HG03097 (cell line): ENCODE measurements around the gene PDE4A.

Experiments used
- ATAC-seq: cut with Tn5 transposase; IDR thresholded peaks from one replicate; pipeline ENCODE4 v1.9.1; 2021; ENCODE audit not compliant: unreplicated experiment, low FRiP score

The PDE4A gene

DNA sequence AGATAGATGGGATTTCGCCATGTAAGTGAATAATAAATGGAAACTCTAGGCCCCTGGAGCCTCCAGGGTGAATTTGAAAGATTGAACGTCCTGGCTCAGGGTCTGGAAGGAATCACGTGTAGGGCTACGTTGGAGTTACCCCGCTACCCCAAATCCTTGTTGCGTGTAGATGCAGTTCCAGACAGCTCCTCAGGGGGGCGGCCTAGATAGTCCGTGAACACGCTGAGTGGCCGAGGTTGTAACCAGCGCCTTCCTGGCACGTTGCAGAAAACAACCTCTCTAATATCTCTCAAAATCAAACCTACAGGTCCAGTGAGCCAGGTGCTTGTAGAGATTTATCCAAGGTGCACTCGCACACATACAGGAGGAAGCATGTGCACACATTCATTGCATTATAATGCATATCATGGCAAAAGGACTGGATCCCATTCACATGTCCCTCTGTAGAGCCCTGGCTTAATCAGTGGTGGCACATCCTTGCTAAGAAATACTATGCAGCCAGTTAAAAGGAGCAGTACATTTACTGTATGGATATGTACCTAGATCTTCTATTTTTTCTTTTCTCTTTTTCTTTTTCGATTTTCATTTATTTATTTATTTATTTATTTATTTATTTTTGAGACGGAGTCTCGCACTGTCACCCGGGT lies 85.4 kb downstream of the PDE4A start:
- no peak for ATAC-seq

DNA sequence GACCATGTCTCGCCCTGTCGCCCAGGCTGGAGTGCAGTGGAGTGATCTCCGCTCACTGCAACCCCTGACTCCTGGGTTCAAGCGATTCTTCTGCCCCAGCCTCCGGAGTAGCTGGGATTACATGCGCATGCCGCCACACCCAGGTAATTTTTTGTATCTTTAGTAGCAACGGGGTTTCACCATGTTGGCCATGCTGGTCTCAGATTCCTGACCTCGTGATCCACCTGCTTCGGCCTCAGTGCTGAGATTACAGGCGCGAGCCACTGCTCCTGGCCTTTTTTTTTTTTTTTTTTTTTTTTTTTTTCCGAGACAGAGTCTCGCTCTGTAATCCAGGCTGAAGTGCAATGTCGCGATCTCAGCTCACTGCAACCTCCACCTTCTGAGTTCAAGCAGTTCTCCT lies 87.7 kb downstream of the PDE4A start:
- ATAC-seq: no peak

DNA sequence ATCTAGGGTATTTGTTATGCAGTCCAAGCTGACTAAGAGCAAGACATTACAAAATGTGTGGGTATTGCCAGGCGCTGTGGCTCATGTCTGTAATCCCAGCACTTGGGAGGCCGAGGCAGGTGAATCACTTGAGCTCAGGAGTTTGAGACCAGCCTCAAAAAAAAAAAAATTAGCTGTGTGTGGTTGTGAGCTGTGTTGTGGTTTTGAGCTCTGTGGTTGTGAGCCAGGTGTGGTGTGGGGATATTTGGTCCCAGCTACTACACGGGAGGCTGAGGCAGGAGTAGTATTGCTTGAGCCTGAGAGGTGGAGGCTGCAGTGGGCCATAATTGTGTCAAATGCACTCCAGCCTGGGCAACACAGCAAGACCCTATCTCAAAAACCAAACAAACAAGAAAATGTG lies 88.4 kb downstream of the PDE4A start:
- no peak for ATAC-seq

- ATAC-seq: no peak
Measured at GRCh38 chr19:10510301-10510802, 90.0 kb downstream of the PDE4A start.

DNA sequence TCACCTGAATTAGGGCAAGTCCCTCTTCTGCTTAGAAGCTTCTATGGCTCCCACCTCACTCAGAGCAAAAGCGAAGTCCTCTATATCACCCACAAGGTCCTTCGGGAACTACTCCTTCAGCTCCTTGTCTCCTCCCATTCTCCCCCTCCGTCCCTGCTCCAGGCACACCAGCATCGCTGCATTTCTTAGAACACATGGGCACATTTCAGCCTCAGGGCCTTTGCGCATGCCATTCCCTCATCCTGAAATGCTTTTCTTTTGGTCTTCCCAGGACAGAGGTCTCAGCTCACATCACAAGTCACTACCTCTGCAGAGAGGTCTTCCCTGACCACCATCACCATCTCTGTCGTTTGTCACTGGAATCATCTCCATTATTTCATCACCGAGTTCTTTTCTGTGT lies 92.9 kb downstream of the PDE4A start:
- ATAC-seq: no peak

DNA sequence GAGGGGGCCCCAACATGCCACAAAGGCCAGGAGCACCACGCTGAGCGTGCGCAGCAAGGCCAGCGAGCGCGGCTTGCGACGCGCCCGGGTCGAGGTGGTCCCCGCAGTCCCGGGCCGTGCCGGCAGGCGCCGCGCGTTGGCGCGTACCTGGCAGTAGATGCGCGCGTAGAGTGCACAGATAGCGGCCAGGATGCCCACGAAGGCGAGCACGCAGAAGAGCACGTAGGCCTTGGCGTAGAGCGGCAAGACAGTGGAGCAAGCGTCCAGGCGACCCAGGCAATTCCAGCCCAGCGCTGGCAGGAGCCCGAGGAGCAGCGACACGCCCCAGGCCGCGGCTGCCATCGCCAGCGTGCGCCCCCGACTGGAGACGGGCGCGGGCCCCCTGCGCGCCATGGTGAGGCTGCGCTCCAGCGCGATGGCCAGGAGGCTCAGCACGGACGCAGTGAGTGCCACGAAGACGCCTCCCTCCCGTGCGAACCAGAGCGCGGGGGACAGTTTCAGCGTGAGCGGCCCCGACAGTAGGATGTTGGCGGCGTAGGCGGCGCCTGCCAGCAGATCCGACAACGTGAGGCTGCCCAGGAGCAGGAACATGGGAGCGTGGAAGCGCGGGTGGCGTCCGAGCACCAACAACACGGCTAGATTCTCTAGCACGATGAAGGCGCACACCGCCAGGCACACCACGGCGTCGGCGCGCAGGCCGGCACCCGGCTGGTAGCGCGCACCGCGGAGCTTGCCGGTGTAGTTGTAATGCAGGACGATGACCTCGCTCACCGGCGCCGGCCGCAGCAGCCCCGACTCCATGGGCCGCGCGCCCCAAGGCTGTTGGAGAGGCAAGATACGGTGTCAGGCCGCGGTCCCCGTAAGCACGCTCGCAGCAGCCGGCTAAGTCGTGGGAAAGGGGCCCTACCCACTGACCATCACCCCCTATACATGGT lies 94.1 kb downstream of the PDE4A start:
- ATAC-seq: no peak

DNA sequence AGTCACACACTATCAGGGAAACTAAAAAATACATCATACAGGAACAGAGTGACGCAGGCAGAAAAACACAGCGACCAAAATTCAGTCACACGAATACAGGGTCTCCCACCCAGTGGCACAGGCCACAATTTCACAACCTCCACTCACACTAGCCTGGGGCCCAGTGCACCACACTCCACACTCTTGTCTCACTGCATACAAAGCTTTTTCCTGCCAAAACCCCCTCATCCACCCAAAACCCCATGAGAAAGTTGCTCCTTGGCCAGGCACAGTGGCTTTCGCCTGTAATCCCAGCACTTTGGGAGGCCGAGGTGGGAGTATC lies 95.7 kb downstream of the PDE4A start:
- no peak for ATAC-seq

GRCh38 chr19:10516671-10517286 lies 96.4 kb downstream of the PDE4A start:
- no peak for ATAC-seq

DNA sequence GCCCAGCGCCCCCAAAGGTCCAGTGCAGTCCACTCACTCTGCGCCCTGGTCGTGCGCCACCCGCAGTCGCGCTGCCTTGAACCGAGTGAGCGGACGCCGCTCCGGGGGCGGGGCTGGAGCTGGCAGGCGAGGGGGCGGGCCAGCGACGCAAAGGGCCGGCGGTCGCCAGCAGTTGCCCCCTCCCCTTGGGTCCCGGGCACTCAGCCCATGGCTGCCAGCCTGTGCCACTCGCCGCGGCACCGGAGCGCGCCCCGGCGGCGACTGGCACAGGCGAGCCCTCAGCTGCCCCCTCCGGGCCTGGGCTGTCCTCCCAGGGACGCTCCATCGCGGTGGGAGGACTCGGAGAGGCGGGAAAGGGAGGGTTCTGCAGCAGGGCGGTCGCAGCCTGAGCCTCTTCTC lies 97.0 kb downstream of the PDE4A start, which contains the start of gene S1PR5:
TSS of gene S1PR5 (minus strand) at position 87 of the 399 bp plus-strand sequence. CDS start 2,436 bp downstream, outside the sequence.
- no peak for ATAC-seq

GRCh38 chr19:10517760-10518443 lies 97.6 kb downstream of the PDE4A start:
- no peak for ATAC-seq

DNA sequence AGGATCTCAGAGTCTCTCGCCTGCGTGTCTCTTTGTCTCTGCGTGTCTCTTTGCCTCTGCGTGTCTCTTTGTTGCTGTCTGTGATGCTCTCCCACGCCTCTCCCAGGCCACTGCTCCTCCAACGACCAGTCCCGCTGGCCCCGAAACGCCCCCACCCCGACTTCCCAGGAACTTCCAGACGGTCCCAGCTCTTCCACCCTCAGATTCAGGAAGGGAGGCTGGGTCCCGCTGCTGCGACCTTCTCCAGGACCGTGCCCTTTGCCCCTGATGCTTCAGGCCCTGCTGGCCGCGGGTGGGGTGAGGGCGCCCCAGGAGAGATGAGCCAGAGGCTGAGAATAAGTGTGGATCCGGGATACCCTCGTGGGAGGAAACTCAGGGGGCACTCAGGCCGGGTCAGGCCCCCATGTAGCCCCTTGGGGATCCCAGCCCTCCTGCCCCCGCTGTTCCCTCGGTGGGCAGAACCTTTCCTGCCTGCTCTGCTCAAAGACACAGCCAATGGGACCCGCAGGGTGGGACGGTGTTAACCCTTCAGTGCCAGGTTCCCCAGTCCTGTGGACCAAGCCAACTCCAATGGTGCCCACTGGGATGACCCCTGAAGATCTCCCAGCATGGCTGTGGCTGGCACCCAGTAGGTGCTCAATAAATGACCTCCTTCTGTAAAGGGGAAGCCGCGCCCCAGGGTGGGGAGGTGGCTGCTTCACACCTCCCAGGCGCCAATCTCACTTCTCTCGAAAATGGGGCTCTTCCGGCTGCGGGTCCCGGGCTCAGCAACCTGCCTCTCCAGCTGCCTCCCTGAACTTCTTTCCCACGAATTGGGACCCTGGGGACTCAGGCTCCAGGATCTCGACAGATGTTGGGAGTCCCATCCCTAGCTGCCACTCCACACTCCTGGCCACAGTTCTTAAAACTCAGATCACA lies 98.4 kb downstream of the PDE4A start:
- no peak for ATAC-seq
